ENCODE results near the gene HSF2.
"Not testable (repeated sequence)": the region's sequence is repeated elsewhere in the genome, so short reads cannot be mapped to it uniquely, and the experiment has no call there.

Gene HSF2

DNA sequence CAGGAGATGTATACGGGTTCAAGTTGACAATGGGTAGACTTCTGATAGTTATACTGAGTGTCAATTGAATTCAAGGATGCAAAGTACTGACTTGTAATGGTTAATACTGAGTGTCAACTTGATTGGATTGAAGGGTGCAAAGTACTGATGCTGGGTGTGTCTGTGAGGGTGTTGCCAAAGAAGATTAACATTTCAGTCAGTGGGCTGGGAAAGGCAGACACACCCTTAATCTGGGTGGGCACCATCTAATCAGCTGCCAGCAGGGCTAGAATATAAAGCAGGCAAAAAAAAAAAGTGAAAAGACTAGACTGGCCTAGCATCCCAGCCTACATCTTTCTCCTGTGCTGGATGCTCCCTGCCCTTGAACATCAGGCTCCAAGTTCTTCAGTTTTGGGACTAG lies 55.7 kb downstream of the HSF2 start:
- not testable (repeated sequence) for DNase-seq

DNA sequence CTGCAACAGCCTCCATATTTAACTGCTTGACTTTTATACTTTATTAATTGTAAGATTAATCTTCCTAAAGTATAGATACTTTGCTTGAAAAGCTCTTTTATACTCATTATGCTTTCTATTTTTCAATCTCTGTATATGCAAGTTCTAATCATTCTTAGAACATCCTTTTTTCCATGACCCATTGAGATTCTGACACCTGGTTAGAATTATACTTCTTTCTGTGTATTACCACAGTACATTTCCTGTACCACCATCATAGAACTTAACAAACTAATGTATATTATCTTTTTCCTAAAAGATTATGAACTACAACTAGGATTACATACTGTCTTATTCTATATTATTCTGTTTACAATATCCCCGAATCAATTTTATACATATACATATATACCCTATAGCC lies 58.6 kb downstream of the HSF2 start:
- DNase-seq: no peak

DNA sequence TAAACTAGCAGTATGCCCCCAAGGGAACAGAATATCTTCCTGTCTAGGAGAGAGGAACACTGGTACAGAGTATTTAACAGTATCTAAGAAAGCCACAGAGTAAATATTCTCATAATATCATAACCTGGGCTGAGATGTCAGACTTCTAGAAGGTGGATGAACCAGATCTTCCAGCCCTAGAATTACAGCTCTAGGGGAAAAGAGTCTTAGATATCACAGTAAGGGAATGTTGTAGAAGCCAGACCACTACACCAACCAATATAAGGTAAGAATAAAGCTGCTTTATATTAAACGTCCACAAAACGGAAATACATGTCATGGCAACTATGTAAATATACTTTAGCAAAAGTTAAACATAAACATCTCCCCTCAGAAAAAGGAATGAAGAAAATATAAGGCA lies 59.8 kb downstream of the HSF2 start:
- no peak for DNase-seq

DNA sequence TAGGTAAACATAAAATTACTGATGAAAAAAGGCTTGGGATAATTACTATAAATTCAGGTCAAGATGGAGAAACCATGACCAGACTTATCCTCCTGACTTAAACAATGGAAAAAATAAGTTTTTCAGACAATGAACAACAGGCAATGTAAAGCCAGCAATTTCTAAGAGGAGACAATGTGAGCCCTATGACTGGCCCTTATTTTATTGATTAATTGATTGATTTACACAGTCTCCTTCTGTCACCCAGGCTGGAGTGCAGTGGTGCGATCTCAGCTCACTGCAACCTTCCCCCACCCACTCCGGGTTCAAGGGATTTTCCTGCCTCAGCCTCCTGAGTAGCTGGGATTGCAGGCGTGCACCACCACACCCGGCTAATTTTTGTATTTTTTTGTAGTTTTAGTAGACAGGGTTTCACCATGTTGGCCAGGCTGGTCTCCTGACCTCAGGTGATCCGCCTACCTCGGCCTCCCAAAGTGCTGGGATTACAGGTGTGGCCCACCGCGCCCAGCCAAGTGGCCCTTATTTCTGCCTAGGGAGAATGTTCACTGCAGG lies 60.5 kb downstream of the HSF2 start:
- DNase-seq: not testable (repeated sequence)

DNA sequence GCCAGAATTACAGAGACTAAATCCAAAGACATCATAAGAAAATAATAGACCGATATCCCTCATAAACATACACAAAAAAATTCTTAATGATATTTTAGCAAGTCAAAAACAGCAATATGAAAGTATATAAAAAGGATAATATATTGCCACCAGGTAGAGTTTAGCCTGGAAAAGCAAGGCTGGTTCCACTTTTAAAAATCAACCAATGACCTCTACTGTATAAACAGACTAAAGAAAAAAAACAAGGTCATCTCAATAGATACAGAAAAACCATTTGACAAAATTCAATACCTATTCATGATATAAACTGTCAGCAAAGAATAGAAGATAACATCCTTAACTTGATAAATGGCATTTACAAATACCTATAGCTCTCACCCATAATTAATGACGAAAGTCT lies 62.4 kb downstream of the HSF2 start:
- DNase-seq: no peak

DNA sequence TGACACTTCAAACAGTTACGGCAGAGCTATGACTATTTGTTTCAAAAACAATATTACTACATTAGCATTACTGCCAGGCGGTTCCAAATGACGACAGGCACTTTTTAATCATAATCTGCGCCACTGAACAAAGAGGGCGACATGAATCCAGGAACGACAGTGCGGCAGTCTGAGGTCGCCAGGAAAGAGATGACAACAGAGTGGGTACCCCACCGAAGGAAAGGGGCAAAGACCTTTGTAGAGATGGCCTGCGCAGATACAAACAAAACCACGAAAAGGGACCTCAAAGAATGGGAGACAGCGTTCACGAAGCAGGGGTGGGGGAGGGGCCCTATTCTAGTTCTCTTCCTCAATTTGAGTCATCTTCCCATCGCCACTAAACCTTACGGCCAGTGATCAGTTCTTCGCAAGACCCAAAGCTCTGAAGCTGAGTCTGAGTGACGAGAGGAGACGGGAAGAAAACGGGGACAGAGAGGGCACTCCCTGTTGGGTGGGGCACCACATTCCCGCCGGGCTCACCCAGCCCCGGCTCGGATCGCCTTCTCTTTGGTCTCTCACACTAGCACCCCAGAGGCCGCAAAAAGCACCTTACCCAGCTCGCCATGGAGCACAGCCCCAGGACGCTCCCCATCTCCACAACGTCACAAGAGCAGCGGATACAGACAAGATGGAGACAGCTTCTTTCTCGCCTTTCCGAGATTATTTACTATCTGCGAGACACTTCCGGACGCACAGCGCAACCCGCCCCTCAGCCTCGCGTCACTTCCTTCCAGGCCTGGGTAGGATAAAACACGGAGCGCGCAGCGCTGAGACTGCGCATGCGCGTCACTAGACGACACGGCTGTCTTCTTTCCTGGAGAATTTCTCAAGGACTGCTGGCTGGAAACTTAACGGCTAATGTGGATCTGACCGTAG lies 71.9 kb downstream of the HSF2 start, which contains the start of gene SERINC1:
TSS of gene SERINC1 (minus strand) at position 701 of the 915 bp plus-strand sequence. CDS start at position 631, 70 bp downstream.
- peak; percentile 95 for DNase-seq

DNA sequence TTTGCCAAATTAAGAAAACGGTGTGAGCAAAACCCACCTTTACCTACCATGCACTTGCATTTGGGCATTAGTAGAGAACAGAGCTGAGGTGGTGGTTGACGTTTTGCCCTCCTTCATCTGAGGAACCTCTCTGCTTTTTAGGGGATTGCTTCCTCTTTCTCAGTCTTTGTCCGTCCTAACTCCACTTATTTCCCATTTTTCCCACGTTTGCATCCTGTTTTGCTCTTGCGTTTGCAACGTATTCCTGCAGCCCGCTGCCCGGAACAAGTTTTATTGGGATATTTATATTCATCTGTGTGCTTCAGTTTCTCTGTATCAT lies 72.5 kb downstream of the HSF2 start:
- DNase-seq: no peak

DNA sequence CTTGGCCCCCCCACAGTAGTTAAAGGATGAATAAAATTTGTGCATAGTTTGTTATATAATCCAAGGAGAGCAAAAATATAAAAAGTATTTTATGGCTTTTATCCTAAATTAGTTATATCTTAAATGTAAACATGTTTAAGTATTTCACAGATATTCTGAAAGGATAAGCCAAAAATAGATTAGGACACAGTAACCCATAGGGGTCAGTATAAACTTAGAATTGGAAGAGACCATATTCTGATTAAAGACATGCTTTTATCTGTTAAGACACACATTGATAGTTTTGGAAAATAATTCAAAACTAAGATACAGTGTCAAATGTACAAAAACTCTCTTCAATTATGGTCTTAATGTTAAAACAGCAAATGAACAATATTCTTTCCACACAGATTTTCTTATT lies 76.7 kb downstream of the HSF2 start:
- DNase-seq: peak; percentile 6

DNA sequence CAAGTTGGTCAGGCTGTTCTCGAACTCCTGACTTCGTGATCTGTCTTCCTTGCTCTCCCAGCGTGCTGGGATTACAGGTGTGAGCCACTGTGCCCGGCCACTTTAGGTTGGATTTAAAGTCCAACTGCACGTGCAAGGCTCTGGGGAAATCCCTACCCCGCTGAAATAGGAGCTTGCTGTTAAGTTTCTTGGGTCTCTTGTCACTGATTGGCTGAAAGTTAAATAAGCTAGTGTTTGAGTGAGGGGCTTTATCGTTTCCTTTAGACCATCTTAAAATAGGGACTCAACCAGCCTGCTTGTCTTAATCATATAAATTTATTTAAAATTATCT lies 83.3 kb downstream of the HSF2 start:
- no peak for DNase-seq

Data from fibroblast of skin of abdomen (primary cell).